A673 (cell line): ENCODE measurements around the gene CBFA2T3.

Source experiments
- CTCF ChIP-seq: fragments of 300-800, 200-600 bp; sonication (generic); conservative IDR thresholded peaks from 2 replicates; pipeline ENCODE4 v1.5.1; 2017; ENCODE audit warnings: low read depth, mild to moderate bottlenecking, antibody characterized with exemption, low read length, moderate library complexity, mixed read lengths
- EZH2 ChIP-seq: fragments of 200-600 bp; sonication (generic); IDR thresholded peaks from 2 replicates; pipeline ENCODE4 v1.6.1; 2017; ENCODE audit warnings: borderline replicate concordance, low read depth, mild to moderate bottlenecking, mixed read lengths, antibody characterized with exemption, low read length; ENCODE audit not compliant: poor library complexity, severe bottlenecking

GRCh38 chr16:88903267-88903666, 73.7 kb downstream of the CBFA2T3 start:
- no peak for TF ChIP-seq CTCF
- no peak for TF ChIP-seq EZH2
